Measurements from ENCODE around the gene WDPCP.

DNA sequence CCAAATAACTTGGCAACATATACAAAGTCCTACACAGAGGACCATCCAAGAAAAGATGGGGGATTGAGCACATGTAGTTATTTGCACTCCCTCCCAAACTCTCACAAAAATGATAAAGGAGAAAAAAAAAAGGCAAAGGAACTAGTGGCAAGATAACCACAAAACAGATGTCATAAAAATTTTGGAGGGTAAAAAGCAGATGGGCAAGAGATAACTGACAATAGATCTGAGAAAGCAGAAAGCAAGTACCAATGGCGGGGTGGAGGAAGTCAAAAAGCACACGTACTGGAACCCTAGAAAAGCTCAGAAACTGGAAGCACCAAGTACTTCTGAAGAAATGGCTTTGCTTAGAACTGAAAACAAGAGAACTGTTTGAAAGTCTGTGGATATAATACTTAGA lies 82.0 kb downstream of the WDPCP start:
- no peak for TF ChIP-seq CREB1 (IDR thresholded peaks at IDR 0.05; ENCODE audit: low read depth)
- no peak for TF ChIP-seq CEBPB (IDR thresholded peaks at IDR 0.05)
- no peak for TF ChIP-seq YY1 (IDR thresholded peaks at IDR 0.05; ENCODE audit: low read depth)

Data from Ishikawa (cell line).